HG02571 (cell line): ENCODE measurements around the gene RB1.
"Not testable (repeated sequence)": the region's sequence is repeated elsewhere in the genome, so short reads cannot be mapped to it uniquely, and the experiment has no call there.

Experiments
- ATAC-seq: cut with Tn5 transposase; IDR thresholded peaks from one replicate; pipeline ENCODE4 v1.9.1; 2021; ENCODE audit warnings: mild to moderate bottlenecking, moderate library complexity; ENCODE audit not compliant: unreplicated experiment

Gene RB1

GRCh38 chr13:48448285-48448958 is 144.9 kb downstream of the RB1 start:
- no peak for ATAC-seq

- ATAC-seq, result no peak
Measured at GRCh38 chr13:48448959-48449614, 145.5 kb downstream of the RB1 start.

- no peak for ATAC-seq
Measured at GRCh38 chr13:48449656-48450055, 146.1 kb downstream of the RB1 start.

GRCh38 chr13:48451196-48451595 is 147.6 kb downstream of the RB1 start:
- ATAC-seq, result not testable (repeated sequence)

- no peak for ATAC-seq
Measured at GRCh38 chr13:48456546-48456945, 153.0 kb downstream of the RB1 start.

- no peak for ATAC-seq
Measured at GRCh38 chr13:48457578-48458242, 154.2 kb downstream of the RB1 start.

GRCh38 chr13:48475230-48475629 is 171.7 kb downstream of the RB1 start:
- ATAC-seq, result no peak

GRCh38 chr13:48476215-48476614 is 172.7 kb downstream of the RB1 start:
- ATAC-seq, result no peak

- ATAC-seq, result no peak
Measured at GRCh38 chr13:48476686-48477085, 173.1 kb downstream of the RB1 start.

GRCh38 chr13:48477191-48477855 is 173.8 kb downstream of the RB1 start:
- ATAC-seq, result no peak

- no peak for ATAC-seq
Measured at GRCh38 chr13:48478391-48478790, 174.8 kb downstream of the RB1 start.

- ATAC-seq, result no peak
Measured at GRCh38 chr13:48483575-48483974, 180.0 kb downstream of the RB1 start.

GRCh38 chr13:48485432-48485831 is 181.9 kb downstream of the RB1 start:
- ATAC-seq, result no peak

- no peak for ATAC-seq
Measured at GRCh38 chr13:48486362-48486761, 182.8 kb downstream of the RB1 start.

- ATAC-seq, result no peak
Measured at GRCh38 chr13:48486836-48487235, 183.3 kb downstream of the RB1 start.

GRCh38 chr13:48487968-48488367 is 184.4 kb downstream of the RB1 start:
- ATAC-seq, result no peak

GRCh38 chr13:48488995-48489394 is 185.4 kb downstream of the RB1 start:
- no peak for ATAC-seq

- no peak for ATAC-seq
Measured at GRCh38 chr13:48489666-48490065, 186.1 kb downstream of the RB1 start.

- ATAC-seq, result no peak
Measured at GRCh38 chr13:48490241-48490640, 186.7 kb downstream of the RB1 start.

- no peak for ATAC-seq
Measured at GRCh38 chr13:48491423-48492095, 188.0 kb downstream of the RB1 start.

GRCh38 chr13:48492096-48492440 is 188.5 kb downstream of the RB1 start:
- peak; percentile 48 for ATAC-seq
